PC-3 (cell line): ENCODE measurements around the gene CLMP. TPM values are rescaled to one million over a fixed set of nuclear protein-coding genes. Genes with fewer than 3 reads are reported as not detected.

ENCODE experiments used
- ATAC-seq: fragments of 200-7000 bp; cut with Tn5 transposase; 2 replicates; pipeline ENCODE4 v1.9.1; 2020; ENCODE audit warnings: mild to moderate bottlenecking, moderate library complexity
- BruUV-seq: library from RNA; stranded (reverse); fragments of 400-500 nt; replicated peaks from 2 replicates; lab custom pipeline; 2021; lab: Mats Ljungman, UMichigan
- CTCF ChIA-PET: fragments of 300-600 bp; sonication (Branson Sonifier 250); formaldehyde crosslinking; loops from one replicate; lab custom pipeline; 2022; ENCODE audit warnings: antibody characterized with exemption; lab: Charles Lee
- POLR2A ChIA-PET: fragments of 300-600 bp; sonication (Branson Sonifier 250); formaldehyde crosslinking; loops from one replicate; lab custom pipeline; 2022; ENCODE audit warnings: antibody characterized with exemption; ENCODE audit not compliant: unreplicated experiment; lab: Charles Lee
- DNase-seq: peaks from one replicate; pipeline ENCODE4 v3.0.0-alpha.2; 2015
- H2AFZ ChIP-seq: fragments of 300-600 bp; sonication (generic); 2 replicates; pipeline ENCODE4 v1.6.0; 2016; ENCODE audit warnings: antibody characterized with exemption, low read length
- H3F3A ChIP-seq: fragments of 300-600 bp; sonication (generic); one replicate; pipeline ENCODE4 v1.6.0; 2017; ENCODE audit warnings: antibody characterized with exemption, low read length, control low read depth, mild to moderate bottlenecking; ENCODE audit not compliant: unreplicated experiment
- H3K27ac ChIP-seq: fragments of 300-600 bp; sonication (generic); 2 replicates; pipeline ENCODE4 v1.5.1; 2016; ENCODE audit warnings: mild to moderate bottlenecking, low read length
- H3K27me3 ChIP-seq: fragments of 300-600 bp; sonication (generic); 2 replicates; pipeline ENCODE4 v1.6.1; 2016; ENCODE audit warnings: low read length, mixed read lengths
- H3K36me3 ChIP-seq: fragments of 300-600 bp; sonication (generic); 2 replicates; pipeline ENCODE4 v1.6.1; 2016; ENCODE audit warnings: low read depth, mixed run types, low read length, mixed read lengths
- H3K4me1 ChIP-seq: fragments of 300-600 bp; sonication (generic); 2 replicates; pipeline ENCODE4 v1.5.1; 2016; ENCODE audit warnings: low read length; ENCODE audit not compliant: insufficient read depth
- H3K4me2 ChIP-seq: fragments of 300-600 bp; sonication (generic); 2 replicates; pipeline ENCODE4 v1.6.0; 2016; ENCODE audit warnings: low read length
- H3K4me3 ChIP-seq: fragments of 300-600 bp; sonication (generic); 2 replicates; pipeline ENCODE4 v1.5.1; 2016; ENCODE audit warnings: mild to moderate bottlenecking, low read length, mixed read lengths
- H3K79me2 ChIP-seq: fragments of 300-600 bp; sonication (generic); 2 replicates; pipeline ENCODE4 v1.6.1; 2017; ENCODE audit warnings: low read length, mixed read lengths
- H3K9ac ChIP-seq: fragments of 300-600 bp; sonication (generic); 2 replicates; pipeline ENCODE4 v1.6.0; 2016; ENCODE audit warnings: mild to moderate bottlenecking, low read length
- H3K9me2 ChIP-seq: fragments of 300-600 bp; sonication (generic); replicated peaks from 2 replicates; pipeline ENCODE4 v1.6.1; 2016; ENCODE audit warnings: mixed run types, low read length, mixed read lengths
- H3K9me3 ChIP-seq: fragments of 300-600 bp; sonication (generic); 2 replicates; pipeline ENCODE4 v1.6.1; 2016; ENCODE audit warnings: low read length, mixed read lengths
- H4K20me1 ChIP-seq: fragments of 300-600 bp; sonication (generic); 2 replicates; pipeline ENCODE4 v1.6.1; 2016; ENCODE audit warnings: low read length, mixed read lengths
- EZH2 ChIP-seq: fragments of 300-600 bp; sonication (generic); IDR thresholded peaks from one replicate; pipeline ENCODE4 v1.6.1; 2017; ENCODE audit warnings: antibody characterized with exemption, mild to moderate bottlenecking, low read length; ENCODE audit not compliant: unreplicated experiment
- EZH2phosphoT487 ChIP-seq: fragments of 300-600 bp; sonication (generic); IDR thresholded peaks from 2 replicates; pipeline ENCODE4 v1.6.1; 2018; ENCODE audit warnings: mild to moderate bottlenecking, antibody characterized with exemption, low read length, borderline replicate concordance
- intact Hi-C: fragments of 100-400 bp; cut with micrococcal nuclease; formaldehyde crosslinking; loops from 2 replicates; pipeline ENCODE4 v1.9.0; 2023
- total RNA-seq: library from RNA; depleted of rRNA; stranded (reverse); fragments of >200 nt; gene quantifications from 2 replicates; pipeline ENCODE4 v1.2.3, GENCODE V29; 2014
- TF ChIP-seq, protein P1 (sequence below): fragments of 300-600 bp; sonication (generic); conservative IDR thresholded peaks from 2 replicates; pipeline ENCODE4 v1.5.1; 2017; ENCODE audit warnings: antibody characterized with exemption, low read depth, mild to moderate bottlenecking, low read length

The CLMP gene
- total RNA-seq, 1 experiment from 2014 or later = 30.4 TPM

DNA sequence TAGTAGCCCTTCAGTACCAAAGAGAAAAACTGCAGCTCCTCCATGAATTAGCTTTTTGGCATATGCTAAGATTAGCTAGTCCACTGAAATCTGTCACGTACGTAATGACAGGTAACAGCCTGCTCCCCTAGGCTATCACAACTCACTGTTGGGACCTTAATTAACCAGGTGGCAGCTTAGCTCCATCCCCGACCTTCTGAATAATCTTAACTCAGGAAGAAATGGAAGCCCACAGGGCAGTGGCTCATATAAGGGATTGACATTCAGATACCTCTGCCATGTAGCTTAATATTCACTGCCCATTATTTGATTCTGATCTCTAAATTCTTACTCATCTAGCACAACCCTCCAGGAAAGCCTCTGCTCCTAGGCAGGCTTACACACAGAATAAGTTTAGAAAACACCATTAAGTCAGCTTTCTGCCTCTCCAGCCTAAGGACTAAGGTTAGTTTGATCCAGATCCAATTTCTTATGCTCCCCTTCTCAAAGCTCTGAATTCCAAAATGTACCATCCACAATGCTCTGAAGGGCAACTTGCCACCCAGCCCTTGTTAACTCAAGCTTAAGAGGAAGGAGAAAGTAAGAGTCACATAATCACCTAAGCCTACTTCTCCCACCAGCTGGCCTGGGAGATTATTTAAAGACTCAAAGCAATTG is 138.1 kb downstream of the CLMP start:
- CTCF ChIA-PET = interaction anchor here (0.8 kb wide), 1 partner anchor 143 kb away, joined by 3 read pairs; no protein-coding TSS in a partner anchor
- Histone ChIP-seq H3K4me3 (peak overlapping the region; percentile 16; the same call in 1 of the 2 replicates), H4K20me1 (peaks cover 83% of the 10 kb centered on the region), H3K27me3 (no peaks in the 10 kb centered on the region), H3K79me2 (peaks cover 54% of the 10 kb centered on the region), H3K4me2 (peak overlapping the region; percentile 27), H3K27ac (no peak overlapping the region), H3K36me3 (peaks cover 78% of the 10 kb centered on the region), H3K9me3 (no peaks in the 10 kb centered on the region), H2AFZ (no peak overlapping the region), H3K9ac (no peak overlapping the region), H3K9me2 (no peaks in the 10 kb centered on the region), H3F3A (peaks cover 88% of the 10 kb centered on the region), H3K4me1 (peaks cover 25% of the 10 kb centered on the region)
- no peak for ATAC-seq
- intact Hi-C loops = loop anchor here (10.0 kb wide), 1 partner anchor 192 kb away; no protein-coding TSS in a partner anchor
- POLR2A ChIA-PET = no interaction called here
- BruUV-seq = no TSS peak
- no peak for DNase-seq
- no peak for TF ChIP-seq EZH2
- TF ChIP-seq EZH2phosphoT487 = no peak
- TF ChIP-seq, protein P1, sequence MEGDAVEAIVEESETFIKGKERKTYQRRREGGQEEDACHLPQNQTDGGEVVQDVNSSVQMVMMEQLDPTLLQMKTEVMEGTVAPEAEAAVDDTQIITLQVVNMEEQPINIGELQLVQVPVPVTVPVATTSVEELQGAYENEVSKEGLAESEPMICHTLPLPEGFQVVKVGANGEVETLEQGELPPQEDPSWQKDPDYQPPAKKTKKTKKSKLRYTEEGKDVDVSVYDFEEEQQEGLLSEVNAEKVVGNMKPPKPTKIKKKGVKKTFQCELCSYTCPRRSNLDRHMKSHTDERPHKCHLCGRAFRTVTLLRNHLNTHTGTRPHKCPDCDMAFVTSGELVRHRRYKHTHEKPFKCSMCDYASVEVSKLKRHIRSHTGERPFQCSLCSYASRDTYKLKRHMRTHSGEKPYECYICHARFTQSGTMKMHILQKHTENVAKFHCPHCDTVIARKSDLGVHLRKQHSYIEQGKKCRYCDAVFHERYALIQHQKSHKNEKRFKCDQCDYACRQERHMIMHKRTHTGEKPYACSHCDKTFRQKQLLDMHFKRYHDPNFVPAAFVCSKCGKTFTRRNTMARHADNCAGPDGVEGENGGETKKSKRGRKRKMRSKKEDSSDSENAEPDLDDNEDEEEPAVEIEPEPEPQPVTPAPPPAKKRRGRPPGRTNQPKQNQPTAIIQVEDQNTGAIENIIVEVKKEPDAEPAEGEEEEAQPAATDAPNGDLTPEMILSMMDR = no peak

DNA sequence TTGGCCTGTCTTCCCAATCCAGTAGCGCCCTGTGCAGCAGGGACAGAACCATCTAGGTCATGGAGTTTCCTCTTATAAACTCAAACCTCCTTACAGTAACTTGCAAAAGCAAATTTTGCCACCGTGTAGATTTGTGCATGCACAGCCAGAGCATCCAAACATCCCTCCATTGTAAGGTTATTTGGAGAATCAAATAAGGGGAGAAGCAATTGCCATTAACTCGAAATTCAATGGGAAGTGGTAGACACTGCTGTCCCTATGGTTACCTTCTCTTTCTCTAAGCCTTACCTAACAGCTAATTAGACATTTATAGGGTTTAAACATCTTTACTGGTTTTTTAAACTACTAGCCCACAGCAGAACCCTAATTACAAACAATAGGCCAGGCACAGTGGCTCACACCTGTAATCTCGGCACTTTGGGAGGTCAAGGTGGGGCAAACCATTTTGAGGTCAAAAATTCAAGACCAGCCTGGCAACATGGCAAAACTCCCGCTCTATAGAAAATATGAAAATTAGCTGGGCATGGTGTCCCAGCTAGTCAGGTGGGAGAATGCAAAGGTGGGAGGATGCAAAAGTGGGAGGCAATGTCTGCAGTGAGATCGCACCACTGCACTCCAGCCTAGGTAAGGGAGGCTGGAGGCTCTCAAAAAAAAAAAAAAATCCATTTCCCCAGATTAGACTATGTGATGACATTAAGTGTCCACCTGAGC is 139.7 kb downstream of the CLMP start:
- ChIA-PET CTCF (interaction anchor here (0.6 to 2.5 kb wide), 6 partner anchors 22 to 244 kb away, joined by 3 to 15 read pairs (median 3); no protein-coding TSS in a partner anchor), POLR2A (no interaction called here)
- peaks cover 62% of the 10 kb centered on the region for H3K36me3 ChIP-seq
- no TSS peak for BruUV-seq
- H3K79me2 ChIP-seq = peaks cover 38% of the 10 kb centered on the region
- H3K9me3 ChIP-seq = no peaks in the 10 kb centered on the region
- DNase-seq = no peak
- peaks cover 25% of the 10 kb centered on the region for H3K4me1 ChIP-seq
- H2AFZ ChIP-seq = no peak overlapping the region
- H3K27me3 ChIP-seq = no peaks in the 10 kb centered on the region
- H3K9me2 ChIP-seq = no peaks in the 10 kb centered on the region
- H3F3A ChIP-seq = peaks cover 73% of the 10 kb centered on the region
- intact Hi-C loops = loop anchor here (10.0 kb wide), 1 partner anchor 191 kb away; no protein-coding TSS in a partner anchor
- no peak overlapping the region for H3K9ac ChIP-seq
- H3K27ac ChIP-seq = no peak overlapping the region
- TF ChIP-seq, protein P1 = no peak
- no peak for TF ChIP-seq EZH2phosphoT487
- TF ChIP-seq EZH2 = no peak
- peaks cover 68% of the 10 kb centered on the region for H4K20me1 ChIP-seq
- H3K4me3 ChIP-seq = no peak overlapping the region
- no peak; the same call in 1 of the 2 replicates for ATAC-seq
- no peak overlapping the region for H3K4me2 ChIP-seq
